NCI-H446 (cell line): ENCODE data around the gene CRB2.

Experiments
- DNase-seq, 2 experiments: peaks; one replicate each; lab custom pipeline; 2025; lab: John Stamatoyannopoulos, UW

Gene CRB2

DNA sequence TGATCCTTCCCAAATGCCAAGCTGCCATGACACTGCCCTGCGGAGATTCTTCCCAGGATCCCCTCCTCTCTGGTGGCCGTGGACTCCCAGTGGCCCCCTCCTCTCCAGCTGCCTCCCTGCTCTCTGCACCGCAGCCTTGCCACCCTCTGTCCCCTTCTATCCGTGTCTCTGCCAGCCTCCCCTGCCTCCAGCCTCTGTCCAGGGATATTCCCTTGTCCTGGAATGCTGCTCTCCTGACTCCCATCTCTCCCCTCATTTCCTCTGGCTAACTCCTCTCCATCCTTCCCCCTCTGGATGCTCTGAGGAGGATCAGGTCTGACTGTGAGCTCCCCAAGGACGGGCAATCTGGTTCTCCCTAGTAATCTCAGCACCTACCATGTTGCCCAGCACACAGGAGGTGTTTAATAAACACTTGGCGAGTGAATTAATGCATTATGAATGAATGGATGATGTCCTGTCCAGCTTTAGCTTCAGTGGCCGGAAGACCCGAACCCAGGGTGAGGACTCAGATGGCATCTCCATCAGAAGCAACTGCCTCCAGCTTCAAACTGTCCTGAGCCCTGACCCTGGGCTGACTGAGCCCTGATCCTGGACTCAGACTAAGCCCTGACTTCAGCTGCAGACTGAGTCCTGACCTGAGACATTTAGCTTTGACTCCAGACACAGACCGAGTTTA, 7.5 kb upstream of the CRB2 start:
- no peak for DNase-seq

DNA sequence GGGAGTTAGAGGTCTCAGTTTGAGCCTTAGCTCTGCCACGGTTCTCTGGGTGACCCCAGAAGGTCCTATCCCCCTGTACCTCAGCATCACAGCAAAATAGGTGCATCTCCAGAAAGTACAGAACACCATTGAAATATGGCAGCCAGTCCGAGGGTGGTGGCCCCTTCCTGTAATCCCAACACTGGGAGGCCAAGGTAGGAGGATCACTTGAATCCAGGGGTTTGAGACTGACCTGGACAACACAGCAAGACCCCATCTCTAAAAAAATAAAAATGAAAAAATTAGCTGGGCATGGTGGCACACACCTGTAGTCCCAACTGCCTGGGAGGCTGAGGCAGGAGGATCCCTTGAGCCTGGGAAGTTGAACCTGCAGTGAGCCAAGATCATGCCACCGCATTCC, 7.0 kb upstream of the CRB2 start:
- no peak for DNase-seq

DNA sequence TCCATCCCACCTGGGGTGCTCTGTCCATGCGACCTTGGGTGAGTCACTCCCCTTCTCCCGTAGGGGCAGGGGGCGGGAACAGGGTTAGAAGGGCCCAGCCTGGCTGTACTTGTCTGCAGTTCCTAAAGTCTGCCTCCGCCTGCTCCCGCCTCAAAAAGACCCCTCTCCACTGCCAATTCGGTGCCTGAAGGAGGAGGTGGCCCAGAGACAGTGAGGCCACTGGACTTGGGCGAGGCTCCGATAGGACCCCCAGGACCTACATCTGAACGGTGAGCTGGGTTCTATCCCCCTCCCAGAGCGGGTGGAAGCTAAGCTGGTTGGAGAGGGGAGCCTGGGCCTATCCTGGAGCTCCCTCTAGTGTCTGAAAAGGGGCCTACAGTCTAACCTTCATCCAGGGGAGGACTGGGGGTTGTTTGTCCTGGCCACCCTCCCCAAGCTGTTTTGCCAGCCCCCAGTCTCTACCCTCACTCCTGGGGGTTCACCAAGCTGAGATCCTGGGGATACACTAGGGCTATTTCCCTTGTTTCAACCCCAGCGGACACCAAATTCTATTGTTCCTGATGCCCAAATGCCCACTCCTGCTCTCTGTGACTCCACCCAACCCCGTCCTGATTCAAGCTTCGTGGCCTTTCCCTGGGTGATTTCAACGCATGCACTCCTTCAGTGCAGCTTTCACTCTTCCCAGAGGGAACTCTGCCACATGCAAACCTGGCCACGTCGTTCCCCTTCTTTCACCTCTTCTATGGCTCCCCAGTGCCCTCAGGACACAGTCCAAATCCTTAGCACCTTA, 6.1 kb upstream of the CRB2 start:
- peak in 1 of 2 experiments; percentile 52 for DNase-seq

- DNase-seq = peak in 1 of 2 experiments; percentile 5
Measured at GRCh38 chr9:123350590-123351310, 5.2 kb upstream of the CRB2 start.

DNA sequence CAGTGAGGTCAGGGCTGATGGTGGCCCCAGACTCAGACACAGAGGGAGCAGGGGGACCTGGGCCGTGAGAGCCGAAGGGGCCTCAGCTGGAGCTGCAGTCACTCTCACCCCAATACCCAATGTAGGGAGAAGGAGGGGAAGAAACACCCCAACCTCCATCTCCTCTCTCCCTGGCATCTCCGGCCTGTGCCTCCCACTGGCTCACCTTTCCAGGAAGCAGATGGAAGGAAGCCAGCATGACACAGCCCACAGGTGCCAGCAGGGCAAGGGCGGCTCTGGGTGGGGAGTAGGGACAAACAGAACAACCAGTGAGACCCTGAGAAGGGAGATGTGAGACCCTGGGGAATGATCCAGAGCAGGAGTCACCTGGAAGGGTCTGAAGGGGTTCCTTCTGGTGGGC, 3.0 kb upstream of the CRB2 start:
- DNase-seq = no peak

DNA sequence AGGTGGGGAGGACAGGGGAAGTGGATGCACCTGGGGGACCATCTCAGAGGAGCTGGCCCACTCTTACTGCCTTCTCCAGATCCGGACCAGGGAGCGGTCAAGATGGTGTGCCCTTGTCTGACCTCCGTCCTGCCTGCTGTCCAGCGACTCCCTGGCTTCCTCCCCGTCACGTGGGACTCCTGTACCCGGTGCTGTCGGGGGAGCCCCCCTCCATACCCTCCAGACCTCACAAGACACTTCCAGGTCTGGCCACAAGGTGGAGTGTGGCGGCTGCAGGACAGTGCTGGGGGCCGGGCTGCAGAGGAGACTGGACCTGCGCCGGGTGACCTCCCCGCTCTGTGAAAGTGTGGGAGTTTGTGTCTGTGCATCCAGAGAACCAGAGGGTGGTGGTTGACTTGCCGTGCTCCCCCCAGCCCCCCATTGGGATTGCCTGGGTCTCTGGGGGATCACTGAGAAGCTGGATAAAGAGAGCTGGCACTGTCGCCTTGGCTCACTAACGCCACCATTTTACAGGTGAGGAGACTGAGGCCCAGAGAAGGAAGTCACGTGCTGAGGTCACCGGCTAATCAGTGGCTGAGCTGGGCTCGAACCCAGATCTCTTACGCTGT, 1.9 kb upstream of the CRB2 start:
- peak in 1 of 2 experiments; percentile 31 for DNase-seq

DNA sequence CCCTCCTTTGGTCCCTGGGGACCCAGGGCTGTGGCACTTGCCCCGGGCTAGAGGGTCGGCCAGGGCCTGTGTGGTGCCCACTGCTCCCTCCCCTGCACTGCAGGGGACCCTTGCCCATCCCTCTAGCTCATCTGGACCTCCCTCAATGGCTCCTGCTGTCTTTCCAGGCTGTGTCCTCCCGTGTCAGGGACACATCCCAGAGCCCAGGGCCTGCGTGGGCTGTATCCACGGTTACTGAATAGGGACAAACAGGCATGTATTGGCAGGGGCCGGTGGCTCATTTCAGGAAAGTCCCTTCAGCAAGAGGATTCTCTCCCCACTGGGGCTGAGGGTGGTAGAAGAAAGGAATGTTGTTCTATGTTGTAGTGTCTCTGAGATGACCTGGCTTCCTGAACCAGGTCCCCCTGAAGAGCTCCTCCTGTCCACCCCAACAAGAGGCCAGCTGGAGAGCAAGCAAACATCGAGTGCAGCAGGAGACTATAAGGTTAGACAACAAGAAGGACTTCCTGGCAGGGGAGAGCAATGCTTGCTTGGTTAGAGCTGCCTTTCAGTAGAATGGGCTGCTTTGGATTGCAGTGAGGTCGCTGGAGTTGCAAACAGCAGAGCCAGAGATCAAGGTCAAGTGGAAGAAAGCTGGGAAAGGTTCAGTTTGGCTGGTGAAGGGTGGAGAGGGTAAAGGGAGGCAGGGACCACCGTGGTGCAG, 1.0 kb upstream of the CRB2 start:
- DNase-seq = no peak

GRCh38 chr9:123356851-123357742, 1.1 kb downstream of the CRB2 start:
- DNase-seq = no peak

- no peak for DNase-seq
Measured at GRCh38 chr9:123357743-123358059, 1.7 kb downstream of the CRB2 start.

DNA sequence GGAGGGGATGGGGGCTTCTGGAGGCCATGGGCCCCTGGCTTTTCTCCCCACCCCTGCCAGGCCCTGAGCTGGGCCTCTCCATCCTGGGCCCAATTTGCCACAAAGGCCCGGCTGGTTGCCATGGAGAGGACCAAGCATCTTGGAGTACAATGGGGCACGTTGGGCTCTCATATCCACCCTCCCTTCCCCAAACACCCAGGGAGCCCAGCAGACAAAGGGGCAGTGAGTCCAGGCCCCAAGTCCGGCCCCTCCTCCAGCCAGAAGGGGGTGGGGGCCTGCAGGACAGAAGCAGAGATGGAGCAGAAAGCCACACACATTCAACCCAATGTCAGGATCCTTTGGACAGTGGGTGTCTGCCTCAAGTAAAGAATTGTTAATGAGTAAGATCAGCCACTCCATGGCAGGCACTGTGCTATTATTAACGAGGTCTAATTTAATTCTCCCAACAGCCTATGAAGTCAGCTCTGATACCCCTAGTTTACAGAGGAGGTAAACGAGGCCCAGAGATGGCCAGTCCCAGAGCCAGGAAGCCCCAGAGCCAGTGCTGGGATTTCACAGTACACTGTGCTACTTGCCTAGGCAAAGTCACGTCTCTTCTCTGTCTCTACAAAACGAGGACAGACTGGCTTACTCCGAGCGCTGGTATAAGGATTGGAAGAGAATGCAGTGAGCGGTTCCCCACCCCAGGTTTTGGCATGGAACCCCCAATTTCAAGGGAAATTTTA, 2.3 kb downstream of the CRB2 start:
- DNase-seq = no peak

DNA sequence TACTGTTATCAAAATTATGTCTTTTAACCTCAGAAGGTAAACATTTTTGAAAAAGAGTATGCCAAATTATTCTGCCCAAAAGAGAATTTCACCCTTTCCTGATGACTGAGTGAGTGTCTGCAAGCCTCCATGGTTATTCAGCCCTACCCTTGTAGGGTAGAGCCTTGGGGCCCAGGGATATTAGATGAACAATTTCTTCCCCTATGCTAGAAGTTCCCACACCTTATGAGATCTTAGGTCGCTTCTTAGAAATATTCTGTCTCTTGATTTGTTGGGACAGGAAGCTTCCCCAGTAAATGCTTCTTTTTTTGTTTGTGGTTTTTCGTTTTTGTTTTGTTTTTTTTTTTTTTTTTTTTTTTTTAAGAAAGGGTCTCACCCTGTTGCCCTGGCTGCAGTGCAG, 3.1 kb downstream of the CRB2 start:
- no peak for DNase-seq

DNA sequence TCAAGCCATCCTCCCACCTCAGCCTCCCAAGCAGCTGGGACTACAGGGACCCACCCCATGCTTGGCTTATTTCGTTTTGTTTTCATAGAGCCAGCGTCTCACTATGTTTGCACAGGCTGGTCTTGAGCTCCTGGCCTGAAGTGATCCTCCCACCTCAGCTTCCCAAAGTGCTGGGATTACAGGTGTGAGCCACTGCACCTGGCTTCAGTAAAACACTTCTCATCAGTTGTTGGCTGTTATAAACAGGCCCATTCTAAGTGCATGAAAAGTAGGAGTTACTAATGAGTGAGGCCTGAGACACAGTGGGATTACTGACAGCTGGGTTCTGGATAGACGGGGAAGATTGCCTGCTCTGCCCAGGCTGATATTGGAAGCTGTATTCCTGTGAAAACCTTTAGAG, 3.5 kb downstream of the CRB2 start:
- DNase-seq = no peak

GRCh38 chr9:123360161-123361085, 4.4 kb downstream of the CRB2 start:
- no peak for DNase-seq

DNA sequence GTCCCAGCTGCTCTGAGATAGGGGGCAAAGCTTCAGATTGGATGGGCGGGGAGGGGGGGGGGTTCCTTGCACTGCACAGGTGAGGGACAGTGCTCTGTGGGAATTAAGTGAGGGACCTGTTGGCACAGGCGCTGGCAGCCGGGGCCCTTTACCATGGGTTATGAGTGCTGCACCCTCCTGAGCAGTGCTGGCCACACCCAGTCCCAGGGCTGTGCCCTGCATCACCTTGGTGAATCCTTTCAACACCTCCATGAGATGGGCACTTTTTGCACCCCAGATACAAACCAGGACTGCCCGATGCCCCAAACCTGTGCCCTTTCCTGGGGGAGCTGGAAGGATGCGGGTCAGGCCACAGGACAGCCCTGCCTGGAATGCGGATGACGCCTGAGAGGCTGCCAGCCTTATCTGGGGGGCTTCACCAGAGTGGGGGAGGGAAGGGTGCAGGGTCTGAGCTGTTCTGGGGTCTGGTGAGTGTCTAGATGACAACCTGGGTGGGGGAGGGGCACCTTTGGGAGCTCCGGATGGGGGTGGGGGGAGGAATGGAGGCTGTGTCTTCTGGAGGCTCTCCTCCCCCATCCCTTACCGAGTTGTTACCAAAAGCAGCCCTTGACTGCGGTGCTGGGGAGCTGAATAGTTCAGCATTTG, 5.2 kb downstream of the CRB2 start:
- no peak for DNase-seq

- DNase-seq = no peak
Measured at GRCh38 chr9:123361731-123362510, 5.9 kb downstream of the CRB2 start.

DNA sequence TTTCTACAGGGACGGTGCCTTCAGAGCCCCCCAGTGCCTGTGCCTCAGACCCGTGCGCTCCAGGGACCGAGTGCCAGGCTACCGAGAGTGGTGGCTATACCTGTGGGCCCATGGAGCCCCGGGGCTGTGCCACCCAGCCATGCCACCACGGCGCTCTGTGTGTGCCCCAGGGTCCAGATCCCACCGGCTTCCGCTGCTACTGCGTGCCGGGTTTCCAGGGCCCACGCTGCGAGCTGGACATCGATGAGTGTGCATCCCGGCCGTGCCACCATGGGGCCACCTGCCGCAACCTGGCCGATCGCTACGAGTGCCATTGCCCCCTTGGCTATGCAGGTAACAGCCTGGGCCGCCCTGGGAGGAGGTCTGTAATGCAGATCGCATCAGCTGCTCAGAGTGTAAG, 6.9 kb downstream of the CRB2 start:
- no peak for DNase-seq

GRCh38 chr9:123364241-123364824, 8.3 kb downstream of the CRB2 start:
- no peak for DNase-seq
